AG09309 (cell line): Measurements from ENCODE around the gene CAPRIN1.

Experiments used
- DNase-seq: peaks from one replicate; pipeline ENCODE4 v3.0.0-alpha.2; 2010; ENCODE audit warnings: low read depth
- H3K4me3 ChIP-seq: 2 replicates; pipeline ENCODE4 v1.5.1; 2011; ENCODE audit warnings: mild to moderate bottlenecking, low read depth, low read length, moderate library complexity; ENCODE audit not compliant: control insufficient read depth
- TF ChIP-seq, protein P1 (sequence below): IDR thresholded peaks from 2 replicates; pipeline ENCODE4 v1.5.1; 2011; ENCODE audit warnings: mild to moderate bottlenecking, low read depth, low read length, inconsistent platforms; ENCODE audit not compliant: insufficient read depth, control insufficient read depth; ENCODE audit errors: missing control alignments

CAPRIN1 gene

DNA sequence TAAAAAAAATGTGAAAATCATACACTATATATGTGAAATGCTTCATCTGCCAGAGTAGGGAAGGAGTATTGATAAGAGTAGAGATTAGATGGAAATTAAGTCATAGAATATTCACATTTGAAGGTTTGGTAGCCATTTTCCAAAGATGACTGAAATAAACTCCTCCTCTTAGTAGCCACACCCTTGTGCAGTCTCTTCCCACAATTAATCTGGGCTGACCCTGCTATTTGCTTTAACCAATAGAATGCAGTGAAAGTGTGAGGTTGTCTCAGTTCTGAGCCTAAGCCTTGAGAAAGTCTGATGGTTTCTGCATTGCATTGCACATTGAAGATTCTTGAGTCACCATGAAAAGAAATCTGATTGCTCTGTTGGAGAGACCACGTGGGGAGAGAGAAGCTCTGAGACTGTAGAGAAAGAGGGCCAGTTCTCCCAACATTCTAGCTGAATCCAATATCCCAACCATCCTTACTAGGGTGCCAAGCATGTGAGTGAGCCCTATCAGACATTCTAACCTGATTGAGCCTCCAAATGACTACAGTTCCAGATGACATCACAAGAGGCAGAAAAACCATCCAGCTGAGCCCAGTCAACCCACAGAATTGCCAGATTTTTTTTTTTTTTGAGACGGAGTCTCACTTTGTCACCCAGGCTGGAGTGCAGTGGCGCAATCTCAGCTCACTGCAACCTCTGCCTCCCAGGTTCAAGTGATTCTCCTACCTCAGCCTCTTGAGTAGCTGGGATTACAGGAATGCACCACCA is 29.4 kb upstream of the CAPRIN1 start:
- no peak overlapping the region for H3K4me3 ChIP-seq
- TF ChIP-seq, protein P1, sequence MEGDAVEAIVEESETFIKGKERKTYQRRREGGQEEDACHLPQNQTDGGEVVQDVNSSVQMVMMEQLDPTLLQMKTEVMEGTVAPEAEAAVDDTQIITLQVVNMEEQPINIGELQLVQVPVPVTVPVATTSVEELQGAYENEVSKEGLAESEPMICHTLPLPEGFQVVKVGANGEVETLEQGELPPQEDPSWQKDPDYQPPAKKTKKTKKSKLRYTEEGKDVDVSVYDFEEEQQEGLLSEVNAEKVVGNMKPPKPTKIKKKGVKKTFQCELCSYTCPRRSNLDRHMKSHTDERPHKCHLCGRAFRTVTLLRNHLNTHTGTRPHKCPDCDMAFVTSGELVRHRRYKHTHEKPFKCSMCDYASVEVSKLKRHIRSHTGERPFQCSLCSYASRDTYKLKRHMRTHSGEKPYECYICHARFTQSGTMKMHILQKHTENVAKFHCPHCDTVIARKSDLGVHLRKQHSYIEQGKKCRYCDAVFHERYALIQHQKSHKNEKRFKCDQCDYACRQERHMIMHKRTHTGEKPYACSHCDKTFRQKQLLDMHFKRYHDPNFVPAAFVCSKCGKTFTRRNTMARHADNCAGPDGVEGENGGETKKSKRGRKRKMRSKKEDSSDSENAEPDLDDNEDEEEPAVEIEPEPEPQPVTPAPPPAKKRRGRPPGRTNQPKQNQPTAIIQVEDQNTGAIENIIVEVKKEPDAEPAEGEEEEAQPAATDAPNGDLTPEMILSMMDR, result no peak
- no peak for DNase-seq

DNA sequence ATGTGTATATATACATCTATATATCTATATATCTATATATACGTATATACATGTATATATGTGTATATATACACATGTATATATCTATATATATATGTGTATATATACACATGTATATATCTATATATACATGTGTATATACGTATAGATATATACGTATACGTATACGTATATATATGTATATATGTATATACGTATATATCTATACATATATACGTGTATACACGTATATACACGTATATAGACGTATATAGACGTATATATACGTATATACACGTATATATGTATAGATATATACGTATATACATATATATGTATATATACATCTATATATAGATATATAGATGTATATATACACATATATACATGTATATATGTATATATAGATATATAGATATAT is 25.1 kb upstream of the CAPRIN1 start:
- DNase-seq, result no peak
- no peak overlapping the region for H3K4me3 ChIP-seq
- TF ChIP-seq, protein P1, result no peak

DNA sequence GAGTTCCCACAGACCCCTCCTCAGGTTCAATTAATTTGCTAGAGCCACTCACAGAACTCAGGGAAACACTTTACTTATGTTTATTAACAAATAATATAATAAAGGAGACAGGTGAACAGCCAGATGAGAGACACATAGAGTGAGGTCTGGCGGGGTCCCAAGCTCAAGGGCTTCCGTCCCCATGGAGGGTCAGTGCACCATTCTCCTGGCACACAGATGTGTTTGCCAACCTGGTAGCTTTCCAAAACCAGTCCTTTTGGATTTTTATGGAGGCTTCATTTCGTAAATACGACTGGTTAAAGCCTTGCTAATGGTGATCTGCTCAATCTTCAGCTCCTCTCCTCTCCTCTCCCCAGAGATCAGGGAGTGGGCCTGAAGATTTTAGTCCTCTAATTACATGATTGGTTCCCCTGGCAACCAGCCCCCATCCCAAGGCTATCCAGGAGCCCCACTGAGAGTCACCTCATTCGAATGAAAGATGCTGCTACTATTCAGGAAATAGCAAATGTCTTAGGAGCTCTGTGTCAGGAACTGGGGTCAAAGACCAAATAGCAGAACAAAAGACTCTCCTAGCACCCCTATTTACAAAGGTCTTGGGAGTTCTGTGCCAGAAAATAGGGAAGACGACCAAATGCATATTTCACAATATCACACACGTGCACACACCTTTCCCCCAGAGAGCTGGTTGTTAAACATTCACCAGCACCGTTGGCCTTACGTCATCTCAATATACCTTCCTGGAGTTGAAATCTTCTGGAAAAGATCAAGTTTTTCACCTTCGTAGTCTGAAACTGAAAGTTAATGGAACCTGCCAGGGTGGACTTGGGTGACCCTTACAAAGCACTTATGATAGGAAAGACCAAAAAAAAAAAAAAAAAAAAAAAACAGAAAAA is 23.8 kb upstream of the CAPRIN1 start:
- DNase-seq, result no peak

DNA sequence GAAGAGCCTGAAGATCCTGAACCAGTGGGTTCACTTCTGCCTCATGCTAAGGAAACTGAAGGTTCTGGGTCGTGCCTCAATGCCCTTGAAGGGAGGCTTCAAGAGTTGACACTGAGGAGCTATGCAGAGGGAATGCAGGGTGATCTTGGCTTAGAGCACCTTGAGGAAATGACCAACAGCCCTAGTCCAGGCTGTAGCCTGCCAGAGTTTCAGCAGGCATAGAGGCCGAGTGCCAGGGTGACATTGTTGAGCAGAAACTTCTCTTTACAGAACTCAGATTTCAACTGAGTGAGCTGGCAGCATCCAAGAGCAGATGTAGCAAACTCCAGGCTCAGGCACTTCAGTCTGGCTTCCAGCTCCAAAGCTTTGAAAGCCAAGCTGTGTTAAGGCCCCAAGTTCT is 23.1 kb upstream of the CAPRIN1 start:
- TF ChIP-seq, protein P1, result no peak
- DNase-seq, result no peak
- no peak overlapping the region for H3K4me3 ChIP-seq

More for the DNA sequence above, 23.8 kb upstream of the CAPRIN1 start:
- no peak overlapping the region for H3K4me3 ChIP-seq
- TF ChIP-seq, protein P1, result no peak

DNA sequence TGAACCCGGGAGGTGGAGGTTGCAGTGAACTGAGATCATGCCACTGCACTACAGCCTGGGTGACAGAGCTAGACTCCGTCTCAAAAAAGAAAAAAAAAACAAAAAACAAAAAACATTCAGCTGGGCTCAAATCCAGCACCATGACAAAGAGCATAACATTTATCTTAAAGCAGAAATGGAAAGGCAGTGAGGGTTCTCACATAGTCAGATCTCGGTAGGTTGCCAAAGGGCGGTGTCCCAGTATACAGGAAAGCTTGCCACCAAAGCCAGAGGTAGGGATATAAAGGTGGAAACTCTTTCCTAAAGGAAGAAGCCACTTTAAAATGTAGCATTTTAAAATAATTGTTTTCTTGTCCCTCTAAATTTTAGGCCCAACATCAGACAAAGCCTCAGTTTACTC is 22.4 kb upstream of the CAPRIN1 start:
- TF ChIP-seq, protein P1, result no peak
- DNase-seq, result no peak

DNA sequence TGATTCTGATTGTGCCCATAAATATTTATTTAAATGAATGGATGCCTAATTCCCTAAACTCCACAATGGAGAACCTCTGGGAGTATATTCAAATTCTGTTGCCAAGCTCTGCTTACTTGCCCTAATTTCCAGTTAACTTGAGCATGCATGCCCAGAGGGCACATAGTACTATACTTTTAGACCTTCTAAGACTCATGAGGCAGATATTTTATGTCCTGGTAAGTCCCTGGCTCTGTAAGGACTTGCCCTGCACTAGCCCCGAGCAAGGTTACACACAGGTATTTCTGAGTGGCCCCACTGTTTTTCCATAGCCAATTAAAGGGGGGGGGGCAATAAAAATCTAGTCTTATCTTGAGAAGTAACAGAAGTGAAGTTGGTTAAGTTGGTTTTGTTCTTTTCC is 21.1 kb upstream of the CAPRIN1 start:
- no peak overlapping the region for H3K4me3 ChIP-seq
- no peak for DNase-seq
- TF ChIP-seq, protein P1, result no peak

More for the DNA sequence above, 22.4 kb upstream of the CAPRIN1 start:
- no peak overlapping the region for H3K4me3 ChIP-seq
